Stimulated activated naive CD8-positive, alpha-beta T cell treated with anti-CD3 and anti-CD28 coated beads, Interleukin-15, Interleukin-2, amounts not matched to agents 100 ng/mL and 50 ng/mL, for 24 hours (primary cell): ENCODE results near the gene ESPN.
"Not testable (repeated sequence)": the region's sequence is repeated elsewhere in the genome, so short reads cannot be mapped to it uniquely, and the experiment has no call there.

Experiments used
- H3K27ac Mint-ChIP-seq: one replicate; pipeline ENCODE4 v1.8.0; 2021; ENCODE audit warnings: mild to moderate bottlenecking, mixed read lengths
- H3K27me3 Mint-ChIP-seq: one replicate; pipeline ENCODE4 v1.8.0; 2021; ENCODE audit warnings: mixed read lengths
- H3K36me3 Mint-ChIP-seq: one replicate; pipeline ENCODE4 v1.8.0; 2021; ENCODE audit warnings: low read depth, mixed read lengths
- H3K4me1 Mint-ChIP-seq: one replicate; pipeline ENCODE4 v1.8.0; 2021; ENCODE audit warnings: low read depth, mixed read lengths
- H3K4me3 Mint-ChIP-seq: one replicate; pipeline ENCODE4 v1.8.0; 2021; ENCODE audit warnings: mild to moderate bottlenecking, mixed read lengths
- H3K9me3 Mint-ChIP-seq: one replicate; pipeline ENCODE4 v1.8.0; 2021; ENCODE audit warnings: mixed read lengths

Gene ESPN

DNA sequence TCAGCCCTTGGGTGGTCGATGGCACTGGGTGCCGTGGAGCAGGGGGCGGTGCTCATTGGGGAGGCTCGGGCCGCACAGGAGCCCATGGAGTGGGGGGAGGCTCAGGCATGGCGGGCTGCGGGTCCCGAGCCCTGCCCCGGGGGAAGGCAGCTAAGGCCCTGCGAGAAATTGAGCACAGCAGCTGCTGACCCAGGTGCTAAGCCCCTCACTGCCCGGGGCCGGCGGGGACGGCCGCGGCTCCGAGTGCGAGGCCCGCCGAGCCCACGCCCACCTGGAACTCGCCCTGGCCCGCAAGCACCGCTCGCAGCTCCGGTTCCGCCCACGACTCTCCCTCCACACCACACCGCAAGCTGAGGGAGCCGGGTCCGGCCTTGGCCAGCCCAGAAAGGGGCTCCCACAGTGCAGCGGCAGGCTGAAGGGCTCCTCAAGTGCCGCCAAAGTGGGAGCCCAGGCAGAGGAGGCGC lies 28.8 kb upstream of the ESPN start:
- H3K4me3 Mint-ChIP-seq, H3K27ac Mint-ChIP-seq, H3K36me3 Mint-ChIP-seq, H3K27me3 Mint-ChIP-seq, H3K9me3 Mint-ChIP-seq: not testable (repeated sequence)
- peaks cover 22% of the 10 kb centered on the region for H3K4me1 Mint-ChIP-seq

DNA sequence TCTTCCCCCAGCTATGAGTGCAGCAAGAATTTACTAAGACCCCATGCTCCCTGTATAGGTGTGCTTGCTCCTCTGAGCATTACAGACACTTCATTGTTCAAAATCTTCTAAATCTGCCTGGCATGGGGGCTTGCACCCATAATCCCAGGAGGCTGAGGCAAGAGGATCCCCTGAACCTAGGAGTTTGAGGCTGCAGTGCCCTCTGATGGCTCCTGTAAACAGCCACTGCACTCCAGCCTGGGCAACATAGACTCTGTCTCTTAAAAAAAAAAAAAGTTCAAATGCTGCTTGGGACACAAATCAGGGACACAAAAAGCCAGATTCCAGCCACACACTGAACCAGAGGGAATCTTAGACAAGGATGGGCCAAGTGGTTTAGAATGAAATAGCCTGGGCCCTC lies 27.6 kb upstream of the ESPN start:
- Mint-ChIP-seq H3K27me3 (peaks cover 4% of the 10 kb centered on the region), H3K27ac (no peak overlapping the region), H3K4me3 (no peak overlapping the region), H3K36me3 (no peaks in the 10 kb centered on the region), H3K4me1 (peaks cover 19% of the 10 kb centered on the region), H3K9me3 (no peaks in the 10 kb centered on the region)

GRCh38 chr1:6397844-6398441 lies 26.6 kb upstream of the ESPN start:
- Mint-ChIP-seq H3K9me3 (no peaks in the 10 kb centered on the region), H3K27me3 (peaks cover 4% of the 10 kb centered on the region), H3K4me3 (no peak overlapping the region), H3K27ac (no peak overlapping the region), H3K36me3 (no peaks in the 10 kb centered on the region), H3K4me1 (peaks cover 14% of the 10 kb centered on the region)

DNA sequence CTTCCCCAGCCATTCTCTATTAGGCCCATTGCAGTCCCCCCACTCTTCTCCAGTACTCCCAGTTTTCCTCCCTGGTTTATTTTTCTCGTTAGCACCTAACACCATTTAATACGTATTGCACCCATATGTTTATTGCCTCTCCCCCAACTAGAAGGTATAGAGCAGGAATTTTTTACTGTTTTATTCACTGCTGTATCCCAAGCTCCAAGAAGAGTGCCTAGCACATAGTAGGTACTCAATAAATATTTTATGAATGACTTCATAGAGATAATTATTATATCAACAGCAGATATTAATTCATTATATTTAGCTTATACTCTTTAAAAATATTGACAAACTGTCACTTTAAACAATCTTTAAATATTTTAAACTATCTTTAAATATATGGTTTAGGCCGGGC lies 25.3 kb upstream of the ESPN start:
- peaks cover 4% of the 10 kb centered on the region for H3K27me3 Mint-ChIP-seq
- H3K4me1 Mint-ChIP-seq, result peaks cover 9% of the 10 kb centered on the region
- H3K9me3 Mint-ChIP-seq, result no peaks in the 10 kb centered on the region
- no peak overlapping the region for H3K27ac Mint-ChIP-seq
- no peaks in the 10 kb centered on the region for H3K36me3 Mint-ChIP-seq
- H3K4me3 Mint-ChIP-seq, result no peak overlapping the region

GRCh38 chr1:6401673-6402072 lies 22.9 kb upstream of the ESPN start:
- no peak overlapping the region for H3K4me3 Mint-ChIP-seq
- H3K27ac Mint-ChIP-seq, result no peak overlapping the region
- H3K4me1 Mint-ChIP-seq, result peaks cover 3% of the 10 kb centered on the region
- H3K36me3 Mint-ChIP-seq, result no peaks in the 10 kb centered on the region
- H3K27me3 Mint-ChIP-seq, result peaks cover 10% of the 10 kb centered on the region
- no peaks in the 10 kb centered on the region for H3K9me3 Mint-ChIP-seq

DNA sequence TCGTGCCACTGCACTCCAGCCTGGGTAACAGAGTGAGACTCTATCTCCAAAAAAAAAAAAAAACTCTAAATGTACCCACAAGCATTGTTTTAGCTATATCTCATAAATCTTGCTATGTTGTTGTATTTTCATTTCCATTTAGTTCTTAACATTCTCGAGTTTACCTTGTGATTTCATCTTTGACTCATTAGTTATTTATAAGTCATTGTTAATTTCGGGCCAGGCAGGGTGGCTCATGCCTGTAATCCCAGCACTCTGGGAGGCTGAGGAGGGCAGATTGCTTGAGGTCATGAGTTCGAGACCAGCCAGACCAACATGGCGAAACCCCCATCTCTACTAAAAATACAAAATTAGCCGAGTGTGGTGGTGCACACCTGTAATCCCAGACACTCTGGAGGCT lies 16.6 kb upstream of the ESPN start:
- Mint-ChIP-seq H3K9me3 (no peaks in the 10 kb centered on the region), H3K36me3 (no peaks in the 10 kb centered on the region), H3K4me3 (no peak overlapping the region), H3K4me1 (peaks cover 3% of the 10 kb centered on the region), H3K27me3 (peaks cover 17% of the 10 kb centered on the region), H3K27ac (no peak overlapping the region)

- peaks cover 3% of the 10 kb centered on the region for H3K4me1 Mint-ChIP-seq
- H3K4me3 Mint-ChIP-seq, result no peak overlapping the region
- H3K27ac Mint-ChIP-seq, result no peak overlapping the region
- H3K9me3 Mint-ChIP-seq, result no peaks in the 10 kb centered on the region
- H3K27me3 Mint-ChIP-seq, result peaks cover 18% of the 10 kb centered on the region
- H3K36me3 Mint-ChIP-seq, result no peaks in the 10 kb centered on the region
Observed at GRCh38 chr1:6409053-6409452, 15.5 kb upstream of the ESPN start.

DNA sequence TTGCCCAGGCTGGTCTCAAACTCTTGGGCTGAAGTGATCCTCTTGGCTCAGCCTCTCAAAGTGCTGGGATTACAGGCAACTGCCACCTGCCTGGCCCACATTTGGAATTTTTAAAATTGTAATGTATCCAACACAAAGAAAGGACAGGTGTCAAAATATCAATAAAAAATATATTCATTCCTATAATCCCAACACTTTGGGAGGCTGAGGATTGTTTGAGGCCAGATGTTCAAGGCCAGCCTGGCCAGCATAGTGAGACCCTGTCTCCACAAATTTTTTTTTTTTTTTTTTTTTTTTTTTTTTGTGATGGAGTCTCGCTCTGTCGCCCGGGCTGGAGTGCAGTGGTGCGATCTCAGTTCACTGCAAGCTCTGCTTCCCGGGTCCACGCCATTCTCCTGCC lies 14.8 kb upstream of the ESPN start:
- Mint-ChIP-seq H3K27ac (no peak overlapping the region), H3K4me3 (no peak overlapping the region), H3K27me3 (peaks cover 24% of the 10 kb centered on the region), H3K9me3 (no peaks in the 10 kb centered on the region), H3K36me3 (no peaks in the 10 kb centered on the region), H3K4me1 (peaks cover 5% of the 10 kb centered on the region)

DNA sequence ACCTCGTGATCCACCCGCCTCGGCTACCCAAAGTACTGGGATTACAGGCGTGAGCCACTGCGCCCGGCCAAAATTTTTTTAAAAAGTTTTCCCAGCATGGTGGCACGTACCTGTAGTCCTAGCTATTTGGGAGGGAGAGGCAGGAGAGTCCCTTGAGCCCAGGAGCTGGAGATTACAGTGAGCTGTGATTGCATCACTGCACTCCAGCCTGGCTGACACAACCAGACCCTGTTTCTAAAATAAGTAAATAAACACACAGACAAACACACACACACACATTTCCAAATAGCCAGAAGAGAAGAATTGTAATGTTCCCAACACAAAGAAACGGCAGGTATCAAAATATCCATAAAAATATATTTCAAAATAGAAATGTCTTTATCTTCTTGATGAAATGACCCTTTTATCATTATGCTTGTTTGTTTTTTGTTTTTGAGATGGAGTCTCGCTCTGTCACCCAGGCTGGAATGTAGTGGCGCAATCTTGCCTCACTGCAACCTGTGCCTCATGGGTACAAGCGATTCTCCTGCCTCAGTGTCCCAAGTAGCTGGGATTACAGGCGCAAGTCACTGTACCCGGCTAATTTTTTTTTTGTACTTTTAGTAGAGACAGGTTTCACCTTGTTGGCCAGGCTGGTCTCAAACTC lies 14.2 kb upstream of the ESPN start:
- H3K36me3 Mint-ChIP-seq, result no peaks in the 10 kb centered on the region
- peaks cover 24% of the 10 kb centered on the region for H3K27me3 Mint-ChIP-seq
- H3K27ac Mint-ChIP-seq, result no peak overlapping the region
- no peaks in the 10 kb centered on the region for H3K9me3 Mint-ChIP-seq
- peaks cover 6% of the 10 kb centered on the region for H3K4me1 Mint-ChIP-seq
- no peak overlapping the region for H3K4me3 Mint-ChIP-seq

- peaks cover 6% of the 10 kb centered on the region for H3K4me1 Mint-ChIP-seq
- peaks cover 49% of the 10 kb centered on the region for H3K27me3 Mint-ChIP-seq
- H3K4me3 Mint-ChIP-seq, result no peak overlapping the region
- H3K36me3 Mint-ChIP-seq, result no peaks in the 10 kb centered on the region
- no peak overlapping the region for H3K27ac Mint-ChIP-seq
- H3K9me3 Mint-ChIP-seq, result no peaks in the 10 kb centered on the region
Observed at GRCh38 chr1:6412896-6413295, 11.7 kb upstream of the ESPN start.

DNA sequence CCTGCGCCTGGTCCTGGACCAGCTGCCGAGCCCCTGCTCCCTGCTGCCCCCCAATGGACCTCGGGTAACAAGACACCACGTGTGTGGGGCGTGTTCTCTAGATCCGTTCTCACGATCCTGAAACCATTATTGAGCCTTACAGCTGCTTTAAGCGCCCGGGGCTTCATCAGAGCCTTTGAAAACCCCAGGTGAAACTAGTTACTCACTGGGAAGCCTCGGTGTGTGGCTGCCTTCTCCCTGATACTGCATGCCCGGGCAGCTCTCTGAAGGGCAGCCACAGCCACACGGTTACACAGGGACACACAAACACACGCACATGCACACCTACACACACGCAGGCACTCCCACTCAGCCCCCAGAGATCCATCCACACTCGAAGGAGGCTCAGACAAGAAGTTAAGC lies 10.1 kb upstream of the ESPN start:
- H3K9me3 Mint-ChIP-seq, result no peaks in the 10 kb centered on the region
- no peaks in the 10 kb centered on the region for H3K36me3 Mint-ChIP-seq
- H3K27me3 Mint-ChIP-seq, result peaks cover 53% of the 10 kb centered on the region
- H3K4me1 Mint-ChIP-seq, result peaks cover 9% of the 10 kb centered on the region
- H3K27ac Mint-ChIP-seq, result no peak overlapping the region
- H3K4me3 Mint-ChIP-seq, result no peak overlapping the region

- Mint-ChIP-seq H3K27ac (no peak overlapping the region), H3K4me3 (no peak overlapping the region)
Observed at GRCh38 chr1:6414881-6415626, 9.5 kb upstream of the ESPN start.

DNA sequence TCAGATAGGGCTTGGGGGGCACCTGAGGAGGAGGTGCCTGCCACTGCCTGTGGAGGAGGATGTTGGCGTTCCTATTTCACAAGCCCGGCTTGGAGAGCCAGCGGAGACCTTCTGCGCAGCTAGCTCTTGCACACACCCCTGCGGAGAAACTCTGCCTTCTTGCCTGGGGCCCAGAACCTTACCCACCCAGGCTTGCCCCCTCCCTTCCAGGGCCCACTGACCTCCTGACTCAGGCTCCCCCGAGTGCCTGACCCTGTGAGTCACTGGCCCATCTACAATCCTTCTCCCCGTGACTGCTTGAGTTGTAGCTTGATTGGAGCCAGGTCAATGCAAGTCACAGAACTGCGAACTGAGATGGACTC lies 8.3 kb upstream of the ESPN start:
- no peak overlapping the region for H3K27ac Mint-ChIP-seq
- no peaks in the 10 kb centered on the region for H3K9me3 Mint-ChIP-seq
- peaks cover 57% of the 10 kb centered on the region for H3K27me3 Mint-ChIP-seq
- peaks cover 12% of the 10 kb centered on the region for H3K4me1 Mint-ChIP-seq
- no peaks in the 10 kb centered on the region for H3K36me3 Mint-ChIP-seq
- H3K4me3 Mint-ChIP-seq, result no peak overlapping the region

More at GRCh38 chr1:6414881-6415626, 9.5 kb upstream of the ESPN start:
- H3K9me3 Mint-ChIP-seq, result no peaks in the 10 kb centered on the region
- H3K27me3 Mint-ChIP-seq, result peaks cover 53% of the 10 kb centered on the region
- H3K4me1 Mint-ChIP-seq, result peaks cover 9% of the 10 kb centered on the region
- no peaks in the 10 kb centered on the region for H3K36me3 Mint-ChIP-seq

DNA sequence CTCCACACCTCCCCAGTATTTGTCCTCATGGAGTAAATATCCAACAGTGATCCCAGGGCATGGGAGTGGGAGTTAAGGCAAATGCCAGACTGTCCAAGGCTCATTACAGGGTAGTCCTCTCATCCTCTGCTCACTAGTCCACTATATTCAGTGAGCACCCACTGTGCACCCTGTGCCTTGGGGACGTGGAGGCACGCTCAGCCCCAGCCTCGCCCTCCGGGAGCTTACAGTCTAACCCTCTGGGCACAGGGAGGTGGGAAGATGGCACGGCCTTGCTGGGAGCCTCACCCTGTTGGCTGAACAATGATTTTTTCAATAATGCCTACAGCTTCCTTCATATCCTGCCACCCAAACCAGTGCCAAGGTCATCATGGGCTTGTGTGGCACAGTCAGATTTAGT lies 7.7 kb upstream of the ESPN start:
- Mint-ChIP-seq H3K36me3 (no peaks in the 10 kb centered on the region), H3K27me3 (peaks cover 61% of the 10 kb centered on the region), H3K4me1 (peaks cover 12% of the 10 kb centered on the region), H3K4me3 (no peak overlapping the region), H3K27ac (no peak overlapping the region), H3K9me3 (no peaks in the 10 kb centered on the region)

DNA sequence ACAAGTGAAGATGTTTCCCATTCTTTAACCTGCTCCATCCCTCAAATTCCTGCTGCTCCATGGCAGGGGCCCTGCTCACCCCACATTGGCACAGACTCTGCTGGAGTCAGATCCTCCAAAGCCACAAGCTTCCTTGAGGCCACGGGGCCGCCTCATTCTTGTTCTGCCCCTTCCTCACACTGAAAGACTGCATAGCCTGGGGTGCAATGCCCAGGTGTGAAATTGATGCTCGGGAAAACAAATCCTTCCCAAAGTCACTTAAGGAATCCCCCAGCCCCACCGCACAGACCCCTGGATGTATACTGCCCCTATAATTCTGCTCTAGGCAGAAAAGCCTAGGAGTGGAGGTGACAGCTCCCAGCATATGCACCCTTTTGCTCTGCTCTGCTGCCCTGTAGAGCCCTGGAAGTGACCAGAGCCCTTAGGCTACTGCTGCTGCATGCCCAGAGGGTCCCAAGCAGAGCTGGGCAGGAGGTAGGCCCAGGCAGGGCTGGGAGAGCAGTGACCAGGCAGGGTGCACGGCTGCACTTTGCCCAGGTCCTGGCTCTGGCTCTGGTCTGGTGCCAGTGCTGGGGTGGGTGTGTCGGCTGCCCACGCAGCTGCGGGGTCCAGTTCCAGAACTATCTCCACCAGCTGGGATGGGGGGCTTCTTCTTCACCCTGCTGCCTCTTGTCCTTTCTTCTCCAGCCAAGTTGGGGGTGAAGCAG lies 6.5 kb upstream of the ESPN start:
- no peak overlapping the region for H3K4me3 Mint-ChIP-seq
- H3K27me3 Mint-ChIP-seq, result peaks cover 62% of the 10 kb centered on the region
- H3K4me1 Mint-ChIP-seq, result peaks cover 12% of the 10 kb centered on the region
- H3K27ac Mint-ChIP-seq, result no peak overlapping the region
- H3K36me3 Mint-ChIP-seq, result no peaks in the 10 kb centered on the region
- no peaks in the 10 kb centered on the region for H3K9me3 Mint-ChIP-seq
